HEK293 (cell line): ENCODE measurements around the gene BATF3.

Experiments used
- KLF8 ChIP-seq: fragments of 450-650 bp; formaldehyde crosslinking; IDR thresholded peaks from 2 replicates; pipeline ENCODE4 v1.5.1; 2016; ENCODE audit warnings: missing biosample characterization, missing genetic modification characterization
- SP2 ChIP-seq: fragments of 450-650 bp; formaldehyde crosslinking; IDR thresholded peaks from 2 replicates; pipeline ENCODE4 v1.5.1; 2016; ENCODE audit warnings: missing biosample characterization, missing genetic modification characterization
- TCF7L2 ChIP-seq: IDR thresholded peaks from 2 replicates; pipeline ENCODE4 v1.6.1; 2011; ENCODE audit warnings: low read depth, mild to moderate bottlenecking, inconsistent platforms, low read length, moderate library complexity, borderline replicate concordance
- ZBTB7A ChIP-seq: fragments of 450-650 bp; formaldehyde crosslinking; IDR thresholded peaks from 2 replicates; pipeline ENCODE4 v1.5.1; 2016; ENCODE audit warnings: low read depth, missing biosample characterization, missing genetic modification characterization
- ZFP3 ChIP-seq: fragments of 450-650 bp; formaldehyde crosslinking; IDR thresholded peaks from 2 replicates; pipeline ENCODE4 v1.5.1; 2016; ENCODE audit warnings: low read depth, missing biosample characterization, missing genetic modification characterization
- ZNF138 ChIP-seq: fragments of 450-650 bp; formaldehyde crosslinking; IDR thresholded peaks from 2 replicates; pipeline ENCODE4 v1.5.1; 2016; ENCODE audit warnings: missing biosample characterization, missing genetic modification characterization, borderline replicate concordance
- ZNF274 ChIP-seq, 2 experiments: fragments of 200-500 bp in 1 of 2; fragments of 450-650 bp in 1 of 2; sonication (Bioruptor generic) in 1 of 2; formaldehyde crosslinking in 1 of 2; IDR thresholded peaks; 2 replicates each; pipeline versions ENCODE4 v1.5.1 to v1.6.1; 2014 to 2016; ENCODE audit warnings: borderline replicate concordance in 1 of 2, inconsistent platforms in 1 of 2, low read length in 1 of 2, missing biosample characterization in 1 of 2, missing genetic modification characterization in 1 of 2
- ZNF311 ChIP-seq: fragments of 450-650 bp; formaldehyde crosslinking; IDR thresholded peaks from 2 replicates; pipeline ENCODE4 v1.5.1; 2017; ENCODE audit warnings: missing biosample characterization, missing genetic modification characterization, borderline replicate concordance
- ZNF624 ChIP-seq: fragments of 450-650 bp; formaldehyde crosslinking; IDR thresholded peaks from 2 replicates; pipeline ENCODE4 v1.5.1; 2017; ENCODE audit warnings: missing biosample characterization, missing genetic modification characterization
- ZNF830 ChIP-seq: fragments of 450-650 bp; IDR thresholded peaks from 2 replicates; pipeline ENCODE4 v1.5.0; 2018; ENCODE audit warnings: missing biosample characterization, missing genetic modification characterization, low read depth, mild to moderate bottlenecking, moderate library complexity
- TF ChIP-seq, protein P1 (sequence below): fragments of 450-650 bp; formaldehyde crosslinking; IDR thresholded peaks from 2 replicates; pipeline ENCODE4 v1.5.1; 2016; ENCODE audit warnings: missing biosample characterization, missing genetic modification characterization
- TF ChIP-seq, protein P2 (sequence below): fragments of 450-650 bp; formaldehyde crosslinking; IDR thresholded peaks from 2 replicates; pipeline ENCODE4 v1.5.1; 2016; ENCODE audit warnings: missing biosample characterization, missing genetic modification characterization
- TF ChIP-seq, protein P3 (sequence below): sonication (generic); formaldehyde crosslinking; IDR thresholded peaks from 2 replicates; pipeline ENCODE4 v1.8.1; 2022; ENCODE audit warnings: mild to moderate bottlenecking, moderate library complexity, missing genetic modification reagents

GRCh38 chr1:212692774-212693644 is 6.6 kb downstream of the BATF3 start:
- TF ChIP-seq ZNF311 (tag by site-specific recombination) (no peak), SP2 (tag by site-specific recombination) (no peak), KLF8 (tag by site-specific recombination) (no peak), ZNF624 (tag by site-specific recombination) (no peak), ZNF830 (tag by site-specific recombination) (no peak), ZBTB7A (tag by site-specific recombination) (no peak), ZNF274 (IDR thresholded peaks at IDR 0.05; ENCODE audit: low read length) (no peak), ZNF274 (tag by site-specific recombination; IDR thresholded peaks at IDR 0.05; ENCODE audit: borderline replicate concordance) (no peak), TCF7L2 (no peak), ZFP3 (tag by site-specific recombination) (no peak), ZNF138 (tag by site-specific recombination) (no peak)
- TF ChIP-seq, protein P1, sequence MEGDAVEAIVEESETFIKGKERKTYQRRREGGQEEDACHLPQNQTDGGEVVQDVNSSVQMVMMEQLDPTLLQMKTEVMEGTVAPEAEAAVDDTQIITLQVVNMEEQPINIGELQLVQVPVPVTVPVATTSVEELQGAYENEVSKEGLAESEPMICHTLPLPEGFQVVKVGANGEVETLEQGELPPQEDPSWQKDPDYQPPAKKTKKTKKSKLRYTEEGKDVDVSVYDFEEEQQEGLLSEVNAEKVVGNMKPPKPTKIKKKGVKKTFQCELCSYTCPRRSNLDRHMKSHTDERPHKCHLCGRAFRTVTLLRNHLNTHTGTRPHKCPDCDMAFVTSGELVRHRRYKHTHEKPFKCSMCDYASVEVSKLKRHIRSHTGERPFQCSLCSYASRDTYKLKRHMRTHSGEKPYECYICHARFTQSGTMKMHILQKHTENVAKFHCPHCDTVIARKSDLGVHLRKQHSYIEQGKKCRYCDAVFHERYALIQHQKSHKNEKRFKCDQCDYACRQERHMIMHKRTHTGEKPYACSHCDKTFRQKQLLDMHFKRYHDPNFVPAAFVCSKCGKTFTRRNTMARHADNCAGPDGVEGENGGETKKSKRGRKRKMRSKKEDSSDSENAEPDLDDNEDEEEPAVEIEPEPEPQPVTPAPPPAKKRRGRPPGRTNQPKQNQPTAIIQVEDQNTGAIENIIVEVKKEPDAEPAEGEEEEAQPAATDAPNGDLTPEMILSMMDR (tag by site-specific recombination): no peak
- TF ChIP-seq, protein P2, sequence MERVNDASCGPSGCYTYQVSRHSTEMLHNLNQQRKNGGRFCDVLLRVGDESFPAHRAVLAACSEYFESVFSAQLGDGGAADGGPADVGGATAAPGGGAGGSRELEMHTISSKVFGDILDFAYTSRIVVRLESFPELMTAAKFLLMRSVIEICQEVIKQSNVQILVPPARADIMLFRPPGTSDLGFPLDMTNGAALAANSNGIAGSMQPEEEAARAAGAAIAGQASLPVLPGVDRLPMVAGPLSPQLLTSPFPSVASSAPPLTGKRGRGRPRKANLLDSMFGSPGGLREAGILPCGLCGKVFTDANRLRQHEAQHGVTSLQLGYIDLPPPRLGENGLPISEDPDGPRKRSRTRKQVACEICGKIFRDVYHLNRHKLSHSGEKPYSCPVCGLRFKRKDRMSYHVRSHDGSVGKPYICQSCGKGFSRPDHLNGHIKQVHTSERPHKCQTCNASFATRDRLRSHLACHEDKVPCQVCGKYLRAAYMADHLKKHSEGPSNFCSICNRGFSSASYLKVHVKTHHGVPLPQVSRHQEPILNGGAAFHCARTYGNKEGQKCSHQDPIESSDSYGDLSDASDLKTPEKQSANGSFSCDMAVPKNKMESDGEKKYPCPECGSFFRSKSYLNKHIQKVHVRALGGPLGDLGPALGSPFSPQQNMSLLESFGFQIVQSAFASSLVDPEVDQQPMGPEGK (tag by site-specific recombination): no peak
- TF ChIP-seq, protein P3, sequence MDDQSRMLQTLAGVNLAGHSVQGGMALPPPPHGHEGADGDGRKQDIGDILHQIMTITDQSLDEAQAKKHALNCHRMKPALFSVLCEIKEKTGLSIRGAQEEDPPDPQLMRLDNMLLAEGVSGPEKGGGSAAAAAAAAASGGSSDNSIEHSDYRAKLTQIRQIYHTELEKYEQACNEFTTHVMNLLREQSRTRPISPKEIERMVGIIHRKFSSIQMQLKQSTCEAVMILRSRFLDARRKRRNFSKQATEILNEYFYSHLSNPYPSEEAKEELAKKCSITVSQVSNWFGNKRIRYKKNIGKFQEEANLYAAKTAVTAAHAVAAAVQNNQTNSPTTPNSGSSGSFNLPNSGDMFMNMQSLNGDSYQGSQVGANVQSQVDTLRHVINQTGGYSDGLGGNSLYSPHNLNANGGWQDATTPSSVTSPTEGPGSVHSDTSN (CRISPR knock-in tag): no peak
